ENCODE results near the gene FANCB.

The FANCB gene

GRCh38 chrX:14832586-14832985 lies 40.3 kb downstream of the FANCB start:
- no peak for DNase-seq (ENCODE audit: low spot score)

GRCh38 chrX:14832151-14832550 lies 40.7 kb downstream of the FANCB start:
- no peak for DNase-seq (ENCODE audit: low spot score)

- DNase-seq (ENCODE audit: low spot score): no peak
These were observed 43.2 kb downstream of the FANCB start for GRCh38 chrX:14829643-14830042.

- DNase-seq (ENCODE audit: low spot score): no peak
These were observed 46.5 kb downstream of the FANCB start for GRCh38 chrX:14826319-14826718.

GRCh38 chrX:14825851-14826250 lies 47.0 kb downstream of the FANCB start:
- DNase-seq (ENCODE audit: low spot score): no peak

- no peak for DNase-seq (ENCODE audit: low spot score)
These were observed 53.1 kb downstream of the FANCB start for GRCh38 chrX:14819769-14820168.

GRCh38 chrX:14817571-14817970 lies 55.3 kb downstream of the FANCB start:
- DNase-seq (ENCODE audit: low spot score): no peak

GRCh38 chrX:14802943-14803710 lies 69.7 kb downstream of the FANCB start:
- DNase-seq (ENCODE audit: low spot score): no peak

- no peak for DNase-seq (ENCODE audit: low spot score)
These were observed 71.7 kb downstream of the FANCB start for GRCh38 chrX:14801136-14801535.

- no peak for DNase-seq (ENCODE audit: low spot score)
These were observed 74.0 kb downstream of the FANCB start for GRCh38 chrX:14798805-14799397.
